Lung (tissue), 12 donors: ENCODE results near the gene CCDC148. TPM values are rescaled to one million over a fixed set of nuclear protein-coding genes. Genes with fewer than 3 reads are reported as not detected.
A peak's percentile ranks its signal among the peaks of the same experiment; 100 is the strongest.

ENCODE experiments used
- ATAC-seq: fragments of 200-7000 bp; cut with Tn5 transposase; one replicate; pipeline ENCODE4 v1.9.1; 2020; ENCODE audit warnings: moderate number of reproducible peaks; ENCODE audit not compliant: insufficient read depth, low FRiP score
- DNase-seq, 3 donors: peaks; one replicate each; pipeline ENCODE4 v3.0.0-alpha.2; 2013 to 2017
- H3K27ac ChIP-seq, 2 donors: one replicate each; pipeline ENCODE4 v1.5.1; 2013; ENCODE audit warnings: mild to moderate bottlenecking in 2 of 2, moderate library complexity in 2 of 2, control low read depth in 1 of 2, inconsistent platforms in 1 of 2, low read depth in 1 of 2, low read length in 1 of 2
- H3K27me3 ChIP-seq, 3 donors: one replicate each; pipeline ENCODE4 v1.5.1; 2013; ENCODE audit warnings: low read length in 2 of 3; ENCODE audit not compliant: control insufficient read depth in 3 of 3, insufficient read depth in 3 of 3
- H3K36me3 ChIP-seq, 4 donors: one replicate each; pipeline ENCODE4 v1.5.1; 2013; ENCODE audit warnings: low read length in 4 of 4, mild to moderate bottlenecking in 1 of 4, moderate library complexity in 1 of 4; ENCODE audit not compliant: control insufficient read depth in 4 of 4, insufficient read depth in 4 of 4
- H3K4me1 ChIP-seq, 5 donors: one replicate each; pipeline ENCODE4 v1.5.1; 2013; ENCODE audit warnings: low read length in 5 of 5, mild to moderate bottlenecking in 2 of 5, moderate library complexity in 1 of 5; ENCODE audit not compliant: control insufficient read depth in 5 of 5, insufficient read depth in 5 of 5
- H3K4me3 ChIP-seq: one replicate; pipeline ENCODE4 v1.5.1; 2013; ENCODE audit warnings: mild to moderate bottlenecking, control low read depth, moderate library complexity
- H3K9ac ChIP-seq, 2 donors: one replicate each; pipeline ENCODE4 v1.5.1; 2013; ENCODE audit warnings: low read length in 2 of 2, control low read depth in 1 of 2; ENCODE audit not compliant: insufficient read depth in 1 of 2
- H3K9me3 ChIP-seq, 4 donors: one replicate each; pipeline ENCODE4 v1.5.1; 2013; ENCODE audit warnings: low read length in 3 of 4, mild to moderate bottlenecking in 1 of 4, moderate library complexity in 1 of 4; ENCODE audit not compliant: control insufficient read depth in 4 of 4, insufficient read depth in 3 of 4
- CTCF ChIP-seq: IDR thresholded peaks from 2 replicates; pipeline ENCODE4 v1.5.1; 2012; ENCODE audit warnings: mild to moderate bottlenecking; ENCODE audit errors: control extremely low read depth, extremely low read depth
- WGBS, 2 donors: extraction: QIAGEN DNeasy Blood & Tissue Kit; methylation state at CpG; one replicate each; pipeline ENCODE4 v1.1.7; 2013; 5-methylcytosine and 5-hydroxymethylcytosine counted together
- polyA plus RNA-seq, 2 donors: library from polyadenylated mRNA; stranded (reverse); fragments of 200-250 nt; gene quantifications; one replicate each; pipeline ENCODE4 v1.2.1, GENCODE V29; 2013
- total RNA-seq, 2 donors: library from RNA; depleted of rRNA in 1 of 2; stranded (reverse); fragments of >200 nt in 1 of 2; gene quantifications; one replicate each; pipeline ENCODE4 v1.2.1, GENCODE V29; 2014 to 2021
- donor health status: control.
- donor health status: control.
- donor health status: Bipolar disorder and iron deficiency.
- donor health status: healthy.
- donor health status: DM: yes; HTN: yes; CAD: no.

Gene CCDC148
- total and polyA plus RNA-seq, 4 donors: 0.61 to 8.6 (median 2.5) TPM

- Histone ChIP-seq H3K9ac (no peak overlapping the region), H3K27ac (no peak overlapping the region), H3K4me3 (no peak overlapping the region), H3K36me3 (no peaks in the 10 kb centered on the region), H3K4me1 (peaks cover 0 to 10% (median 0%) of the 10 kb centered on the region in 5 donors), H3K27me3 (no peaks in the 10 kb centered on the region), H3K9me3 (peaks cover 0 to 2% (median 0%) of the 10 kb centered on the region in 4 donors)
- no peak for ATAC-seq
- TF ChIP-seq CTCF: no peak
- DNase-seq: no peak
- 89 to 92% methylated on average over 2 of the region's 2 CpGs for WGBS, 2 donors
These were observed 179.7 kb downstream of the CCDC148 start for GRCh38 chr2:158276619-158277471.

- Histone ChIP-seq H3K27me3 (no peaks in the 10 kb centered on the region), H3K27ac (no peak overlapping the region), H3K9me3 (peaks cover 0 to 4% (median 0%) of the 10 kb centered on the region in 4 donors), H3K36me3 (no peaks in the 10 kb centered on the region), H3K9ac (no peak overlapping the region), H3K4me3 (no peak overlapping the region), H3K4me1 (peaks cover 0 to 10% (median 0%) of the 10 kb centered on the region in 5 donors)
- DNase-seq (peak; percentile 72 to 83 (median 77)), ATAC-seq (no peak)
- 41 to 78% methylated on average over 3 of the region's 3 CpGs for WGBS, 2 donors
- no peak for TF ChIP-seq CTCF
These were observed 182.8 kb downstream of the CCDC148 start for GRCh38 chr2:158273791-158274190.

- peaks cover 0 to 10% (median 0%) of the 10 kb centered on the region in 5 donors for H3K4me1 ChIP-seq
- 79 to 85% methylated on average over 3 of the region's 3 CpGs for WGBS, 2 donors
- no peak overlapping the region for H3K4me3 ChIP-seq
- H3K27ac ChIP-seq: no peak overlapping the region
- H3K9me3 ChIP-seq: peaks cover 0 to 2% (median 0%) of the 10 kb centered on the region in 4 donors
- H3K36me3 ChIP-seq: no peaks in the 10 kb centered on the region
- H3K9ac ChIP-seq: no peak overlapping the region
- no peak for ATAC-seq
- H3K27me3 ChIP-seq: no peaks in the 10 kb centered on the region
- peak in 2 of 3 donors; percentile 67 to 78 for DNase-seq
- TF ChIP-seq CTCF: no peak
These were observed 186.0 kb downstream of the CCDC148 start for GRCh38 chr2:158270536-158270935.
